K562 (cell line): ENCODE results near the gene HMGCL. TPM values are rescaled to one million over a fixed set of nuclear protein-coding genes. Genes with fewer than 3 reads are reported as not detected.

Experiments used
- CBFA2T2 ChIP-seq: fragments of 450-650 bp; conservative IDR thresholded peaks from 2 replicates; pipeline ENCODE4 v1.6.1; 2017; ENCODE audit warnings: mild to moderate bottlenecking
- DPF2 ChIP-seq: fragments of 450-650 bp; IDR thresholded peaks from 2 replicates; pipeline ENCODE4 v1.6.1; 2016
- EGR1 ChIP-seq: fragments of 450-650 bp; conservative IDR thresholded peaks from 2 replicates; pipeline ENCODE4 v1.6.1; 2017; ENCODE audit warnings: mild to moderate bottlenecking
- ETV6 ChIP-seq, 3 experiments: fragments of 150-350 bp in 1 of 3; sonication (generic) in 1 of 3; formaldehyde crosslinking in 1 of 3; IDR thresholded peaks; 2 replicates each; pipeline versions ENCODE4 v1.6.1 to v1.8.0; 2014 to 2022; ENCODE audit warnings: borderline replicate concordance in 2 of 3, low read depth in 2 of 3, antibody characterized with exemption in 1 of 3, low read length in 1 of 3, mild to moderate bottlenecking in 1 of 3, missing genetic modification reagents in 1 of 3
- FOS ChIP-seq: IDR thresholded peaks from 3 replicates; pipeline ENCODE4 v1.6.1; 2011; ENCODE audit not compliant: insufficient read length; ENCODE audit errors: extremely low read depth
- GATA2 ChIP-seq: sonication (generic); formaldehyde crosslinking; IDR thresholded peaks from 2 replicates; pipeline ENCODE4 v1.4.0; 2020; ENCODE audit warnings: mild to moderate bottlenecking, missing genetic modification reagents
- MAFK ChIP-seq: IDR thresholded peaks from 2 replicates; pipeline ENCODE4 v1.6.1; 2011; ENCODE audit warnings: low read length, improper control_type of control experiment
- MYC ChIP-seq, 2 experiments: fragments of 250-450 bp in 1 of 2; sonication (Bioruptor Pico) in 1 of 2; IDR thresholded peaks; 2 replicates each; pipeline versions ENCODE4 v1.5.1 to v1.6.1; 2012 to 2021; ENCODE audit warnings: low read depth in 2 of 2, borderline replicate concordance in 1 of 2, improper control_type of control experiment in 1 of 2, low read length in 1 of 2, mild to moderate bottlenecking in 1 of 2, moderate library complexity in 1 of 2
- NBN ChIP-seq: fragments of 450-650 bp; IDR thresholded peaks from 2 replicates; pipeline ENCODE4 v1.6.1; 2016; ENCODE audit warnings: low read depth, mild to moderate bottlenecking
- NELFE ChIP-seq: IDR thresholded peaks from 2 replicates; pipeline ENCODE4 v1.6.1; 2011; ENCODE audit warnings: mild to moderate bottlenecking; ENCODE audit not compliant: insufficient read depth, insufficient read length
- PHB ChIP-seq: fragments of 250-450 bp; sonication (Bioruptor Pico); IDR thresholded peaks from 2 replicates; pipeline ENCODE4 v1.5.0; 2021
- RAD21 ChIP-seq, 2 experiments: fragments of 250-450 bp in 1 of 2; fragments of 450-650 bp in 1 of 2; sonication (Bioruptor Pico) in 1 of 2; formaldehyde crosslinking in 1 of 2; IDR thresholded peaks in 1 of 2; conservative IDR thresholded peaks in 1 of 2; 2 replicates each; pipeline versions ENCODE4 v1.4.0 to v1.8.0; 2020 to 2022; ENCODE audit warnings: mild to moderate bottlenecking in 2 of 2, moderate library complexity in 1 of 2
- TAF15 ChIP-seq: fragments of 200-400 bp; formaldehyde crosslinking; IDR thresholded peaks from 2 replicates; pipeline ENCODE4 v1.6.1; 2017; ENCODE audit warnings: mild to moderate bottlenecking, low read depth, low read length, moderate library complexity
- TAF9B ChIP-seq: fragments of 450-650 bp; IDR thresholded peaks from 2 replicates; pipeline ENCODE4 v1.6.1; 2018; ENCODE audit warnings: mild to moderate bottlenecking; ENCODE audit not compliant: partially characterized antibody
- UBTF ChIP-seq, 2 experiments: IDR thresholded peaks; 2 replicates each; pipeline ENCODE4 v1.6.1; 2012; ENCODE audit warnings: improper control_type of control experiment in 2 of 2, low read depth in 2 of 2, low read length in 2 of 2, borderline replicate concordance in 1 of 2
- ZNF584 ChIP-seq: fragments of 200-800 bp; sonication (Bioruptor generic); IDR thresholded peaks from 2 replicates; pipeline ENCODE4 v1.6.1; 2016; ENCODE audit warnings: low read depth, mild to moderate bottlenecking, missing genetic modification characterization, missing compliant biosample characterization
- ZNF592 ChIP-seq: fragments of 450-650 bp; IDR thresholded peaks from 2 replicates; pipeline ENCODE4 v1.6.1; 2017; ENCODE audit warnings: antibody characterized with exemption, mild to moderate bottlenecking
- ZNF695 ChIP-seq: fragments of 450-650 bp; formaldehyde crosslinking; IDR thresholded peaks from 2 replicates; pipeline ENCODE4 v1.4.0; 2020; ENCODE audit warnings: mild to moderate bottlenecking, moderate library complexity
- ZNF707 ChIP-seq: fragments of 250-450 bp; sonication (Bioruptor Pico); conservative IDR thresholded peaks from 2 replicates; pipeline ENCODE4 v1.8.0; 2022; ENCODE audit warnings: inconsistent platforms, mild to moderate bottlenecking, moderate library complexity
- ZZZ3 ChIP-seq: fragments of 450-650 bp; IDR thresholded peaks from 2 replicates; pipeline ENCODE4 v1.6.1; 2016; ENCODE audit warnings: antibody characterized with exemption, mild to moderate bottlenecking, moderate library complexity
- polyA plus RNA-seq, 8 experiments: library from polyadenylated mRNA; depleted of rRNA in 4 of 8; stranded (reverse) in 5 of 8; unstranded in 3 of 8; fragments of >200 nt; fragmentation: Nextera tagmentation in 2 of 8; fragmentation: Illumina TruSeq in 1 of 8; extraction: Ambion mirVana in 2 of 8; extraction: Trizol in 1 of 8; gene quantifications; 2 replicates each; pipeline versions ENCODE4 v1.2.1 to v1.2.3, GENCODE V29; 2011 to 2014; ENCODE audit warnings: inconsistent platforms in 1 of 8, missing spikeins in 1 of 8
- total RNA-seq, 7 experiments: library from RNA; depleted of rRNA in 6 of 7; stranded (reverse); fragments of >200 nt in 6 of 7; fragmentation: Illumina TruSeq in 2 of 7; extraction: Trizol in 2 of 7; gene quantifications; 2 replicates each; pipeline versions ENCODE4 v1.2.1 to v1.2.3, GENCODE V29; 2011 to 2021; ENCODE audit warnings: low replicate concordance in 1 of 7

Gene HMGCL
- total and polyA plus RNA-seq, 9 of the 15 experiments (the other 6 are each of a cell fraction or from before 2014, with no cell fraction given) = 18.0 to 82.2 (median 24.2) TPM

GRCh38 chr1:23799570-23800399, 25.4 kb downstream of the HMGCL start (continued):
- TF ChIP-seq ZNF592 (peak; percentile 86), UBTF (IDR thresholded peaks at IDR 0.05; ENCODE audit: borderline replicate concordance in 1 of 2, low read depth in 2 of 2, low read length in 2 of 2) (0 out of 4 replicates have a peak, but pooled peaks of 1 of the 2 experiments have one; percentile 4), NELFE (no peak), NBN (no peak), RAD21 (CRISPR knock-in tag; conservative IDR thresholded peaks at IDR 0.05 in 1 of 2, IDR thresholded peaks at IDR 0.05 in 1 of 2) (peak in 1 of 2 experiments; percentile 7; a peak in 1 of 4 replicates), MAFK (no peak), TAF15 (no peak), CBFA2T2 (peak; percentile 62), FOS (no peak), PHB (no peak), ZNF584 (no peak; the same call in 1 of the 2 replicates), ZNF707 (no peak), ETV6 (IDR thresholded peaks at IDR 0.05; ENCODE audit: borderline replicate concordance in 1 of 2, low read depth in 2 of 2, low read length in 1 of 2) (peak in 1 of 2 experiments; percentile 57; a peak in 1 of 4 replicates), ETV6 (CRISPR knock-in tag; IDR thresholded peaks at IDR 0.05; ENCODE audit: borderline replicate concordance) (no peak), MYC (IDR thresholded peaks at IDR 0.05; ENCODE audit: low read depth, low read length) (peak; percentile 73), MYC (CRISPR knock-in tag; IDR thresholded peaks at IDR 0.05; ENCODE audit: borderline replicate concordance, low read depth) (peak; percentile 76; the same call in 1 of the 2 replicates), EGR1 (peak; percentile 34), DPF2 (no peak), ZNF695 (no peak), GATA2 (CRISPR knock-in tag) (no peak), TAF9B (no peak), ZZZ3 (no peak)
